GM18867 (cell line): ENCODE measurements around the gene ATG9B.
A peak's percentile ranks its signal among the peaks of the same experiment; 100 is the strongest.
"Not testable (repeated sequence)": the region's sequence is repeated elsewhere in the genome, so short reads cannot be mapped to it uniquely, and the experiment has no call there.

Experiments
- ATAC-seq: cut with Tn5 transposase; IDR thresholded peaks from one replicate; pipeline ENCODE4 v1.9.1; 2021; ENCODE audit warnings: mild to moderate bottlenecking, moderate library complexity; ENCODE audit not compliant: unreplicated experiment

ATG9B gene

GRCh38 chr7:151058781-151059366 is 34.6 kb upstream of the ATG9B start:
- ATAC-seq: no peak

DNA sequence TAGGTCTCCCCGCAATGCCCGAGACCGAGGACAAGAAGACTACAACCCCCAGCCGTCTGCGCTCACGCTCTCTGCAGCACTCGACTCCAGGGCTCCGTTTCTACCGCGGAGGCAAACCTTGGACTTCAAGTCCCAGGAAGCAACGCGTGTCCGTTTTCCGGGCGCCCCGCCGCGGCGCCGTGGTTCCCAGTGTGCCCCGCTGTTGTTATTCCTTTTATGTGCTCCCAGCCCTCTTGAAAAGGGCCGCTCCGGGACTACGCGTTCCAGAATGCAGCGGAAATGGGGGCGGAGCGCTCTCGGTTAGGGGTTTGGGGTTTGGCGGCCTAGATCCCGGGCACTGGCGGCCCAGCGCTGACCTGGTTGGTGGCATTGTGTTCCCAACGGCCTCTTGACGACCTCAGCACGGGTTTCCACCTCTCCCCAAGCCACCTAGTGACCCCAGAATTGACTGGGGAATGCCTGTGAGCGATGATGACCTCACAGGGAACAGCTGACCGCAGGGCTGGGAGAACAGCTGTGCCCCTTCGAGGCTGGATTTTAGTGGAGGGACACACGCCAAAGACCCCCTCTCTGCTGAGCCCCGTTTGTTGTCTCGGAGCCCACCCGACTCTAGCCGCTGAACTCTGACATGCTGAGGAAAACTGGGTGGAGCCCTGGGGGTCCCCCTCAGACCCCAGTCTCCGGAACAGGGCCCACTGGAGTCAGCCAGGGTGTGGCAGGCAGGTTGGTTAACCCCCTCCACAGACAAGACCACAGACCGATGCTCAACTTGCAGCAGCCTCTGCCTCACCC is 33.9 kb upstream of the ATG9B start:
- ATAC-seq: peak; percentile 86

DNA sequence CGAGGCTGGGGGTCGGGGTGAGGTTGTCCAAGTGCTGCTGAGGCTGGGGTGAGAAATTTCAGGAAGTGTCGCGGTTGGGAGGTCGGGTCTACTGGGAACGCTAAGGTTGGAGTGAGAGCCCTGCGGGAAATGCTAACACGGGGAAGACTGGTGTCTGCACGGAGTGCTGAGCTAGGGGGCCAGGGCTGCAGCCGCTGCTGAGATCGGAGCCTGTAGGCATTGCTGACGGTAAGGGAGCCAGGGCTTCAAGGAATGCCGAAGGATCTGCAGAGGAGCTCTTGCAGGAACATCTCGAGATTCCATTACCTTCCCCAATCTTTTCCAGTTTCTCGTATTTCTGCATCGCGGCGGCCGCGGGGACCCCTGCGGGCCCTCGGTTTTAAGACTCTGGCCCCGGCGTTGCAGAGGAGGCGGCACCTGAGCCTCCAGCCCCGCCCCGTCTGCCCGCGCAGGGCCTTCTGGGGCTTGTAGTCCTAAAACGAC is 33.3 kb upstream of the ATG9B start, which contains the start of gene CDK5:
CDK5 (minus strand) TSS at position 392 of the 483 bp plus-strand sequence; CDS start at position 343, 49 bp downstream.
- ATAC-seq: peak; percentile 5

- no peak for ATAC-seq
Observed at GRCh38 chr7:151056666-151057505, 32.6 kb upstream of the ATG9B start.

DNA sequence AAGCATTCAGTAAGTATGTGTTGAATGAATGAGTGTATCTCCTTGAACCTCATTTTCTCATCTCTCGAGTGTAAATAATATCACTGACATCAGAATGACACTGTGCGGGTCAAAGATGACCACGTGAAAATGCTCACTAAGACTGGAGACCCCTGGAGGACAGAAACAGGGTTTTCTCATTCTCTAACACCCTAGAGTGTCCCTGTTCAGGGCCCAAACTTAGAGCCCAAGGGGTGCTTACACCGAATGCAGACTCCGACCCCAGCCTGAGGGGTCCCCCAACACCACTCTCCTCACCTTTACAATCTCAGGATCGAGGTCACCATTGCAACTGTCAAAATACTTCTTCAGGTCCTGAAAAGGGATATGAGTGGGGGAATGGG is 32.0 kb upstream of the ATG9B start:
- no peak for ATAC-seq

- ATAC-seq: no peak
Observed at GRCh38 chr7:151053751-151054150, 29.5 kb upstream of the ATG9B start.

- ATAC-seq: no peak
Observed at GRCh38 chr7:151053096-151053495, 28.8 kb upstream of the ATG9B start.

DNA sequence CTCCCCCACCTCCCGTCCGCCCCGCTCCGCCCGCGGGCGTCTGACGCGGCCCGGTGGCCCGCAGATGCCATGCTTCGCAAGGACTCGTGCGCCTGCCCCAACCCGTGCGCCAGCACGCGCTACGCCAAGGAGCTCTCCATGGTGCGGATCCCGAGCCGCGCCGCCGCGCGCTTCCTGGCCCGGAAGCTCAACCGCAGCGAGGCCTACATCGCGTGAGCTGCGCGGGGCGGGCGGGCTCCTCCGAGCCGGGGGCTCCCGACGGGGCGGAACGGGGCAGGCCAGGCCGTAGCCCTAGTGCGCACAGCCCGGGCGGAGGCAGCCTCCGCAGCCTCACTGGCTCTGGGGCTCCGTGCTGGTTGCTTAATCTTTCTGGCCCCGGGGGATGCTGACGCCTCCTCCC is 26.8 kb upstream of the ATG9B start:
- ATAC-seq: no peak

DNA sequence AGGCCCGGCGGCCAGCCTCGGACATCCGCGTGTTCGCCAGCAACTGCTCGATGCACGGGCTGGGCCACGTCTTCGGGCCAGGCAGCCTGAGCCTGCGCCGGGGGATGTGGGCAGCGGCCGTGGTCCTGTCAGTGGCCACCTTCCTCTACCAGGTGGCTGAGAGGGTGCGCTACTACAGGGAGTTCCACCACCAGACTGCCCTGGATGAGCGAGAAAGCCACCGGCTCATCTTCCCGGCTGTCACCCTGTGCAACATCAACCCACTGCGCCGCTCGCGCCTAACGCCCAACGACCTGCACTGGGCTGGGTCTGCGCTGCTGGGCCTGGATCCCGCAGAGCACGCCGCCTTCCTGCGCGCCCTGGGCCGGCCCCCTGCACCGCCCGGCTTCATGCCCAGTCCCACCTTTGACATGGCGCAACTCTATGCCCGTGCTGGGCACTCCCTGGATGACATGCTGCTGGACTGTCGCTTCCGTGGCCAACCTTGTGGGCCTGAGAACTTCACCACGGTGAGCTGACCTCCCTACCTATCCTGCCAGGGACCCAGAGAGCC is 24.7 kb upstream of the ATG9B start:
- no peak for ATAC-seq

DNA sequence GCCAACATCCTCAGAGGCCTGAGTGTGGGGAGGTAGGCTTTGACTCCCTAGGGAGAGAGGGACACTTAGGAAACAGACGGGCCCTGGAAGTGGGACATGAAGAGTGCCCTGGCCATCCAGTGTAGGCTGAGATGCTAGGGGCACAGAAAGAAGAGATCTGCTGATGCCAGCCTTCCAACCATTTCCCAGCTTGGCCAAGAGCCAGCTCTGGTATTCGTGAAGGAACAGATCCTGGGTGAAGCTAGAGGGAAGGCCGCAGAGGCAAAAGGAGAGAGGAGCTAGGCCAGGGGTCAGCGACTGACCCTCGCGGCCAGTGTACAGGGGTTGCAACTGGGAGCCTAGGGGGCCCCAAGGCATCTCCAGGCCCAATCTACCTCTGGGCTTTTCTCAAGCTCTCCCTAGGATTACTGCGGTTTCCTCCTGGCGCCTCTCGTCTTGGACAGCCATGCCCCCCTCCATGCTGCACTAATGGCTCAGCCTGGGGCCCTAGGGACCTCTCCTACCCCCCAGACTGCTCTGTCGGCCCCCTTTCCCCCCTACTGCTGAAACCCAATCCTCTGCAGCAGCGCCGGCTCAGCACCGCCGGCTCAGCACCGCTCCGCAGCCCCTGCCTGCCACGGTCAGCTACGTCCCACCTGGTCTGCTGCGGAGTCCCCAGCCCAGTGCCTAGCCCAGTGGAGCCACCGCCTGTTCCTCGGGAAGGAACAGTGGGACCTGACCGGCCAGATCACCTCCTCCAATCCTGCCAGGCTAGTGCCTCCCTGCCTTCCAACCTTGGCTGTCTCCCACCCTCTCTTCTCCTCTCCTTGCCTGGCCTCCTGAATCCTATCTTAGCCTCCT is 23.9 kb upstream of the ATG9B start, which contains the start of gene ASIC3:
ASIC3 (plus strand) TSS at position 556 of the 840 bp plus-strand sequence. CDS start 355 bp downstream, outside the sequence.
- ATAC-seq: no peak

DNA sequence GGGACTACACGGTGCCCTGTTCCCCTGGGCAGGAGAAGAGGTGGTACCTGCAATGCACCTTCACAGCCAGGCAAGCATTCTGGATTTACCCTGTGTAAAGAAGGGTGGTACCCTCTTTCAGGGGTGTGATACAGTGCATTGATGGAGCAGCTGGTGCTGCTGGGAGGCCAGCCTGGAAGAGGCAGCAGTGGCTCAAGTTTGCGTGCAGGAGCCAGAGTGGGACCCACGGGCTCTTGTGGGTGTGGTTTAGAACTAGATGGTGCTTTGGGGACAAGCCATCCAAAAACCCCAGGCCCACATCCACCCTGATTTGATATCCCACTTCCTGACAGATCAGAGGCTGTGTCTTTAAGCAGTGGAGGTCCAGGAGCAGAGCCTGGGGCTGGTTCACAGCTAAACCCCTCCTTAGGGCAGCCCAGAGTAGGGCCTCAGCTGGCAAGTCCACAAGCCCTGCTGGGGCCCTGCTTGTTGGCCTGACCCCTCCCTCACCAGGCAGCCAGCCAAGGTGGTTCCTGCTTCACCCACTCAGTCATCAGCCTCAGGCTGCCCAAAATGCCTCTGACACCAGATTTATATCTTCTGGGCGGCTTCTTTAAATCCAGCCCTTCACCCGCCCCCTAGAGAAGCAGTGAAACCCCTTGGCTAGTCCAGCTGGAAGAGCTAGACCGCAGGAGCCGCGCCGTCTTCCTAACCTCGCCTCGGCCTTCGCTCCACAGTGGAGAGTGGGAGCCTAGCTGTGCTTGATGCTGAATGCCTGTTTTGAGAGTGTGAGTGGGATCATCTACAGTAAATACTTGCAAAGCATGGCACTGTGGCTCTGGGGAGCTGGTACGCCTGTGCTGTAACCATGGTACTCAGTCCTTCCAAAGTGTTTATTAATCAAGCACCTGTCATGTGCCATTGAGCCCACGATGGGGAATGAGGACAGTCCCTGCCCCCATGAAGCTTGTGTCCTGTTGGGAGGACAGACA is 22.6 kb upstream of the ATG9B start:
- no peak for ATAC-seq

DNA sequence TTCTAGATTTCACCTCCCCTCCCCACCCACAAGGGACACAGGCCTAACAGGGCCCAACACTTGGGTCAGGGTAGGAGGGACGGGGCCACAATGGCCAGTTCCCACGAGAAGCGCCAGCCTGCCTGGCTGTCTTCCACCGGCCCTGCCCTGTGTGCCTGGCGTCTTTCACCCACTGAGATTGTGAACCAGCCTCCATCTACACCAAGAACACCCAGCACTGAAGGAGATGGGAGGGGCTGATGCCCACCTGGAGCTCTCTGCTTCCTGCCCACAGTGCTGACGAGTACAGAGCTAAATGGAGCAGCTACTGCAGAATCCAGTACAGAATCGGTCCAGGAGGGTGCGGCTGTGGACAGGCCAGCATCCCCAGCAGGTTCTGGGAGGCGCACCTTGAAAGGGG is 21.7 kb upstream of the ATG9B start:
- ATAC-seq: no peak

DNA sequence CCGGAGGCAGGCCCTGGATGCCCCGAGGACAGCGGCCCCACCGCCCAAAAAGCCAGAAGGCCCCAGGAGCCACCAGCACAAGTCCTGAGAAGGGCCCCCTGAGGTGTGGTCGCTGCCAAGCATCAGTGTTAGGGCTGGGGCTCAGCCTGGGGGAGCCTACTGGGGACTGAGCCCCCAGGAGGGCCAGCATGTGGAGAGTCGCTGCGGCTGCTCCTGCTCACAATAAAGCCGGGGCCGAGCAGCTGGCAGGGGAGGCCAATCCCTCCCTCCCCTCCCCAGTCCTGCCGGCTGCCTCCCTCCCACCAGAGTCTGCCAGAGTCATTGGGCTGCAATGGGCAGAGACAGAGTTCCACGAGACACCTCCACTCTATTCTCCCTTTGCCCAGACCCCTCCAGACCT is 21.0 kb upstream of the ATG9B start:
- no peak for ATAC-seq

DNA sequence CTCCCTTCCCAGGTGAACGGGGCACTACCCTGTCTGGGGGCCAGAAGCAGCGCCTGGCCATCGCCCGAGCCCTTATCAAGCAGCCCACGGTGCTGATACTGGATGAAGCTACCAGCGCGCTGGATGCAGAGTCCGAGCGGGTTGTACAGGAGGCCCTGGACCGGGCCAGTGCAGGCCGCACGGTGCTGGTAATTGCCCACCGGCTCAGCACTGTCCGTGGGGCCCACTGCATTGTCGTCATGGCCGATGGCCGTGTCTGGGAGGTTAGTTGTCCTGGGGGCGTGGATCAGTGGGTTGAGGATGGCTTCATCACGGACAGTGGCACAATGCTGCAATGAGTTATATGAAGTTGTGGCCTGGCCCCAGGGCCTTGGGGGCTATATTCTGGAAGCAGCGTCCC is 19.7 kb upstream of the ATG9B start:
- no peak for ATAC-seq

GRCh38 chr7:151043449-151043848 is 19.2 kb upstream of the ATG9B start:
- ATAC-seq: not testable (repeated sequence)

- ATAC-seq: no peak
Observed at GRCh38 chr7:151040616-151041375, 16.5 kb upstream of the ATG9B start.

DNA sequence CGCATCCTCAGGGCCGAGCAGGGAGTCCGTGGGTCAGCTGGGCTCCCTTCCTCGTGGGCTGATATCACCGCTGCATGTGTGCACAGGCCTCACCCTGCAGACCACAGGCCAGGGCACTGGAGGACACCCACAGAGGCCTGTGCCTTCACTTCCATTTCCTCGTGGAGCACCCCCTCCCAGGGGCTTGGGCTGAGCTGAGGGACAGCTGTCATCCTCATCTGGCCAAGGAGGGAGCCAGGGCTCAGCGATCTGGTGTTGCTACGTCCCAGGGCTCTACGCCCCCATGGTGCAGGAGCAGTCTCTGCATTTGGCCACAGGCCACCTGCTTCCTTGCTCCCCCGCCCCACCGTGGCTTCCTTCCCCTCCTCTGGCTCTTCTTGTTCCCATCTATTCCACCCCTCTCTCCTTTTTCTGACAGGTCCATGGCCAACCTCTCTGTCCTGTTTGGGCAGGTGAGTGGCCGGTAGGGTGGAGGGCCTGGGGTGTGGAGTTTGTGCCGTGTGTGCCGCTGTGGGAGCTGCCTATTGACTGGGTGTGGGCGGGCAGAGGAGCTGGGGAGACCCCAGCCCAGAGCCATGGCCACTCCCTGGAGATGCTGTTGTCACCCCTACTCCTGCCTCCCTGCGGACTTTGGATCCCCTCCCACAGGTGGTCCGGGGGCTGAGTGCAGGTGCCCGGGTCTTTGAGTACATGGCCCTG is 15.7 kb upstream of the ATG9B start:
- ATAC-seq: no peak
